Measurements from ENCODE around the gene PROC. TPM values are rescaled to one million over a fixed set of nuclear protein-coding genes. Genes with fewer than 3 reads are reported as not detected.

Gene PROC
- total RNA-seq, 1 experiment from 2014 or later: 6.4 TPM

DNA sequence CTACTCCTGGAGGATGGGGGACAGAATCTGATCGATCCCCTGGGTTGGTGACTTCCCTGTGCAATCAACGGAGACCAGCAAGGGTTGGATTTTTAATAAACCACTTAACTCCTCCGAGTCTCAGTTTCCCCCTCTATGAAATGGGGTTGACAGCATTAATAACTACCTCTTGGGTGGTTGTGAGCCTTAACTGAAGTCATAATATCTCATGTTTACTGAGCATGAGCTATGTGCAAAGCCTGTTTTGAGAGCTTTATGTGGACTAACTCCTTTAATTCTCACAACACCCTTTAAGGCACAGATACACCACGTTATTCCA is 844 bp downstream of the PROC start:
- Mint-ChIP-seq H3K4me1 (ENCODE audit: low read depth, unreplicated experiment) (peaks cover 16% of the 10 kb centered on the region), H3K36me3 (ENCODE audit: insufficient read depth, unreplicated experiment) (no peaks in the 10 kb centered on the region), H3K27ac (ENCODE audit: unreplicated experiment) (no peak overlapping the region), H3K4me3 (ENCODE audit: unreplicated experiment) (no peak overlapping the region), H3K27me3 (ENCODE audit: insufficient read depth, unreplicated experiment) (no peaks in the 10 kb centered on the region), H3K9me3 (ENCODE audit: unreplicated experiment) (no peaks in the 10 kb centered on the region)
- Histone ChIP-seq H3K36me3 (ENCODE audit: control insufficient read depth, insufficient read depth, low read length) (no peaks in the 10 kb centered on the region; the same call in 1 of the 2 replicates), H3K4me1 (peaks cover 17% of the 10 kb centered on the region), H3K4me3 (ENCODE audit: low read depth, low read length) (no peak overlapping the region), H3K27me3 (replicated peaks; ENCODE audit: control insufficient read depth, insufficient read depth, low read length) (no peaks in the 10 kb centered on the region), H3K9me3 (no peaks in the 10 kb centered on the region)
- intact Hi-C loops (cut with micrococcal nuclease; ENCODE audit: unreplicated experiment): no loop called here
- POLR2A ChIA-PET: no interaction called here
- TF ChIP-seq, protein P1, sequence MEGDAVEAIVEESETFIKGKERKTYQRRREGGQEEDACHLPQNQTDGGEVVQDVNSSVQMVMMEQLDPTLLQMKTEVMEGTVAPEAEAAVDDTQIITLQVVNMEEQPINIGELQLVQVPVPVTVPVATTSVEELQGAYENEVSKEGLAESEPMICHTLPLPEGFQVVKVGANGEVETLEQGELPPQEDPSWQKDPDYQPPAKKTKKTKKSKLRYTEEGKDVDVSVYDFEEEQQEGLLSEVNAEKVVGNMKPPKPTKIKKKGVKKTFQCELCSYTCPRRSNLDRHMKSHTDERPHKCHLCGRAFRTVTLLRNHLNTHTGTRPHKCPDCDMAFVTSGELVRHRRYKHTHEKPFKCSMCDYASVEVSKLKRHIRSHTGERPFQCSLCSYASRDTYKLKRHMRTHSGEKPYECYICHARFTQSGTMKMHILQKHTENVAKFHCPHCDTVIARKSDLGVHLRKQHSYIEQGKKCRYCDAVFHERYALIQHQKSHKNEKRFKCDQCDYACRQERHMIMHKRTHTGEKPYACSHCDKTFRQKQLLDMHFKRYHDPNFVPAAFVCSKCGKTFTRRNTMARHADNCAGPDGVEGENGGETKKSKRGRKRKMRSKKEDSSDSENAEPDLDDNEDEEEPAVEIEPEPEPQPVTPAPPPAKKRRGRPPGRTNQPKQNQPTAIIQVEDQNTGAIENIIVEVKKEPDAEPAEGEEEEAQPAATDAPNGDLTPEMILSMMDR (IDR thresholded peaks at IDR 0.05; ENCODE audit: insufficient read depth in 1 of 2, low read depth in 1 of 2, low read length in 1 of 2, severe bottlenecking in 1 of 2, unreplicated experiment in 1 of 2): no peak
- CTCF ChIA-PET: no interaction called here
- BruUV-seq (replicated peaks): no TSS peak
- DNase-seq: no peak

DNA sequence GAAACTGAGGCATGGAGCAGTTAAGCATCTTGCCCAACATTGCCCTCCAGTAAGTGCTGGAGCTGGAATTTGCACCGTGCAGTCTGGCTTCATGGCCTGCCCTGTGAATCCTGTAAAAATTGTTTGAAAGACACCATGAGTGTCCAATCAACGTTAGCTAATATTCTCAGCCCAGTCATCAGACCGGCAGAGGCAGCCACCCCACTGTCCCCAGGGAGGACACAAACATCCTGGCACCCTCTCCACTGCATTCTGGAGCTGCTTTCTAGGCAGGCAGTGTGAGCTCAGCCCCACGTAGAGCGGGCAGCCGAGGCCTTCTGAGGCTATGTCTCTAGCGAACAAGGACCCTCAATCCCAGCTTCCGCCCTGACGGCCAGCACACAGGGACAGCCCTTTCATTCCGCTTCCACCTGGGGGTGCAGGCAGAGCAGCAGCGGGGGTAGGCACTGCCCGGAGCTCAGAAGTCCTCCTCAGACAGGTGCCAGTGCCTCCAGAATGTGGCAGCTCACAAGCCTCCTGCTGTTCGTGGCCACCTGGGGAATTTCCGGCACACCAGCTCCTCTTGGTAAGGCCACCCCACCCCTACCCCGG is 1.3 kb downstream of the PROC start:
- H3K27ac Mint-ChIP-seq (ENCODE audit: unreplicated experiment): no peak overlapping the region
- Histone ChIP-seq H3K9me3 (no peaks in the 10 kb centered on the region), H3K4me1 (peaks cover 16% of the 10 kb centered on the region; the same call in 1 of the 2 replicates), H3K27me3 (replicated peaks; ENCODE audit: control insufficient read depth, insufficient read depth, low read length) (no peaks in the 10 kb centered on the region), H3K4me3 (ENCODE audit: low read depth, low read length) (no peak overlapping the region), H3K36me3 (ENCODE audit: control insufficient read depth, insufficient read depth, low read length) (no peaks in the 10 kb centered on the region; the same call in 1 of the 2 replicates)
- peaks cover 16% of the 10 kb centered on the region for H3K4me1 Mint-ChIP-seq (ENCODE audit: low read depth, unreplicated experiment)
- ChIA-PET CTCF (no interaction called here), POLR2A (interaction anchor here (0.5 kb wide), 1 partner anchor 315 kb away, joined by 3 read pairs; no protein-coding TSS in a partner anchor)
- no peak for DNase-seq
- intact Hi-C loops (cut with micrococcal nuclease; ENCODE audit: unreplicated experiment): loop anchor here (5.0 kb wide), 1 partner anchor 32 kb away; the partner anchor contains the start of gene MAP3K2
- no TSS peak for BruUV-seq (replicated peaks)
- TF ChIP-seq, protein P1 (IDR thresholded peaks at IDR 0.05; ENCODE audit: insufficient read depth in 1 of 2, low read depth in 1 of 2, low read length in 1 of 2, severe bottlenecking in 1 of 2, unreplicated experiment in 1 of 2): no peak
- no peaks in the 10 kb centered on the region for H3K9me3 Mint-ChIP-seq (ENCODE audit: unreplicated experiment)
- H3K27me3 Mint-ChIP-seq (ENCODE audit: insufficient read depth, unreplicated experiment): no peaks in the 10 kb centered on the region
- no peak overlapping the region for H3K4me3 Mint-ChIP-seq (ENCODE audit: unreplicated experiment)
- H3K36me3 Mint-ChIP-seq (ENCODE audit: insufficient read depth, unreplicated experiment): no peaks in the 10 kb centered on the region

DNA sequence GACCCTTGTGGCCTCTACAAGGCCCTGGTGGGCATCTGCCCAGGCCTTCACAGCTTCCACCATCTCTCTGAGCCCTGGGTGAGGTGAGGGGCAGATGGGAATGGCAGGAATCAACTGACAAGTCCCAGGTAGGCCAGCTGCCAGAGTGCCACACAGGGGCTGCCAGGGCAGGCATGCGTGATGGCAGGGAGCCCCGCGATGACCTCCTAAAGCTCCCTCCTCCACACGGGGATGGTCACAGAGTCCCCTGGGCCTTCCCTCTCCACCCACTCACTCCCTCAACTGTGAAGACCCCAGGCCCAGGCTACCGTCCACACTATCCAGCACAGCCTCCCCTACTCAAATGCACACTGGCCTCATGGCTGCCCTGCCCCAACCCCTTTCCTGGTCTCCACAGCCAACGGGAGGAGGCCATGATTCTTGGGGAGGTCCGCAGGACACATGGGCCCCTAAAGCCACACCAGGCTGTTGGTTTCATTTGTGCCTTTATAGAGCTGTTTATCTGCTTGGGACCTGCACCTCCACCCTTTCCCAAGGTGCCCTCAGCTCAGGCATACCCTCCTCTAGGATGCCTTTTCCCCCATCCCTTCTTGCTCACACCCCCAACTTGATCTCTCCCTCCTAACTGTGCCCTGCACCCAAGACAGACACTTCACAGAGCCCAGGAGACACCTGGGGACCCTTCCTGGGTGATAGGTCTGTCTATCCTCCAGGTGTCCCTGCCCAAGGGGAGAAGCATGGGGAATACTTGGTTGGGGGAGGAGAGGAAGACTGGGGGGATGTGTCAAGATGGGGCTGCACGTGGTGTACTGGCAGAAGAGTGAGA is 2.0 kb downstream of the PROC start:
- Mint-ChIP-seq H3K27ac (ENCODE audit: unreplicated experiment) (no peak overlapping the region), H3K4me1 (ENCODE audit: low read depth, unreplicated experiment) (peaks cover 16% of the 10 kb centered on the region), H3K4me3 (ENCODE audit: unreplicated experiment) (no peak overlapping the region), H3K36me3 (ENCODE audit: insufficient read depth, unreplicated experiment) (no peaks in the 10 kb centered on the region), H3K27me3 (ENCODE audit: insufficient read depth, unreplicated experiment) (no peaks in the 10 kb centered on the region), H3K9me3 (ENCODE audit: unreplicated experiment) (no peaks in the 10 kb centered on the region)
- Histone ChIP-seq H3K4me3 (ENCODE audit: low read depth, low read length) (no peak overlapping the region), H3K27me3 (replicated peaks; ENCODE audit: control insufficient read depth, insufficient read depth, low read length) (no peaks in the 10 kb centered on the region), H3K4me1 (peaks cover 16% of the 10 kb centered on the region; the same call in 1 of the 2 replicates), H3K9me3 (no peaks in the 10 kb centered on the region), H3K36me3 (ENCODE audit: control insufficient read depth, insufficient read depth, low read length) (no peaks in the 10 kb centered on the region; the same call in 1 of the 2 replicates)
- TF ChIP-seq, protein P1 (IDR thresholded peaks at IDR 0.05; ENCODE audit: insufficient read depth in 1 of 2, low read depth in 1 of 2, low read length in 1 of 2, severe bottlenecking in 1 of 2, unreplicated experiment in 1 of 2): no peak
- no peak for DNase-seq
- ChIA-PET POLR2A (interaction anchor here (0.5 kb wide), 1 partner anchor 316 kb away, joined by 3 read pairs; no protein-coding TSS in a partner anchor), CTCF (no interaction called here)
- intact Hi-C loops (cut with micrococcal nuclease; ENCODE audit: unreplicated experiment): loop anchor here (5.0 kb wide), 1 partner anchor 33 kb away; the partner anchor contains the start of gene MAP3K2
- no TSS peak for BruUV-seq (replicated peaks)

Data from Caco-2 (cell line).